HG03439 (cell line): Measurements from ENCODE around the gene EHD4.

ENCODE experiments used
- ATAC-seq: cut with Tn5 transposase; IDR thresholded peaks from one replicate; pipeline ENCODE4 v1.9.1; 2021; ENCODE audit warnings: mild to moderate bottlenecking, moderate library complexity; ENCODE audit not compliant: unreplicated experiment

The EHD4 gene

DNA sequence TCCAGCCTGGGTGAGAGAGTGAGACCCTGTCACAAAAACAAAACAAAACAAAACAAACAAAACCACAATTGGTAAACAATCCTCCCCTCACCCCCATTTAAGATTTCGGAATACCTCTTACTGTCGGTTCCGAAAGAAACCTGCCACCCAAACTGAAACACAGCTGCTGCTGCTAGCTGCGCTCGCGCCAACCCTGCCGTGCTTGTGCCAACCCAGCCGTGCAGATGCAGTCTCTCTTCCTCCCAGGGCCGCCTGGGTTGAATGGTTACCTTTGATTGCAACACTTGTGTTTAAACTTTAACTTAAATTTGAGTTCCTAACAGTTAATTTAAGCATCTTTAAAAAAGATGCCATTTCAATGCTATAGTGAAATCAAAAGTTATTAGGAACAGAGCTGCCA is 50.0 kb downstream of the EHD4 start:
- ATAC-seq: no peak

DNA sequence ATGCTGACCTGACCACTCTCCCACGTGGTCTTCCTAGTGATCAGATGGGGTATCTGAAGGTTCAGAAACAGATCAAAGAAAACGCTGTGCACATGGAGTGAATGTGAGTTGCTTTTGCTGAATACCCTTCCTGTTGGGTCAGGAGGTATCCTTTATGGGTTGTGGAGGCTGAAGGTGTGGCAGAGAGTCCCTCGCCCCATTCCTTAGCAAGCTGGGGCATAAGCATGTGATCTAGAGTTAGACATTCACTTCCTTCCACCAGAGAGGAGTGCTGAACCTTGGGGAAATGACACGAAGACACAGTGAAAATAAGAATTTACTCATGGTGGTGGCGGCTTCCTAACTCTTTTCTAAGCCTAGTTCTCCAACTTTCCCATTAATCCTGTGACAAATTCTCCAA is 50.7 kb downstream of the EHD4 start:
- no peak for ATAC-seq

DNA sequence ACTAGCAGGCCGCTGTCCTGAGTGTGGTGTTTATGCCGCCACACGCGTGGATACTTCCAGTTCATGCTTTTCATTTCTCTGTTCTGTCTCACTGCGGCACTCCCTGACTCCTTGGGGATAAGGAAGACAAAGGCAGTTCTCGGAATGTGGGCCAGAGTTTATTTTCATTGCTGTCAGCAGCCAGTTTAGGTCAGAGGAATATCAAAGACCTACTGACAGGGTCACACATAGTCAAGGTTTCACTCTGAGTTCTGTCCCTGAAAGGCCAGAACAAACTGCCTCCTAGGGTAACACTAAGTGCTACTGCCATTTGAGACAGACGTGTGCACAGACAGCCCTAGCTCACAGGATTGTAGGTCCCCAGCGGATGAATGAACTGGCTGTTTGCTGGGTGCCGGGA is 51.2 kb downstream of the EHD4 start:
- ATAC-seq: no peak

DNA sequence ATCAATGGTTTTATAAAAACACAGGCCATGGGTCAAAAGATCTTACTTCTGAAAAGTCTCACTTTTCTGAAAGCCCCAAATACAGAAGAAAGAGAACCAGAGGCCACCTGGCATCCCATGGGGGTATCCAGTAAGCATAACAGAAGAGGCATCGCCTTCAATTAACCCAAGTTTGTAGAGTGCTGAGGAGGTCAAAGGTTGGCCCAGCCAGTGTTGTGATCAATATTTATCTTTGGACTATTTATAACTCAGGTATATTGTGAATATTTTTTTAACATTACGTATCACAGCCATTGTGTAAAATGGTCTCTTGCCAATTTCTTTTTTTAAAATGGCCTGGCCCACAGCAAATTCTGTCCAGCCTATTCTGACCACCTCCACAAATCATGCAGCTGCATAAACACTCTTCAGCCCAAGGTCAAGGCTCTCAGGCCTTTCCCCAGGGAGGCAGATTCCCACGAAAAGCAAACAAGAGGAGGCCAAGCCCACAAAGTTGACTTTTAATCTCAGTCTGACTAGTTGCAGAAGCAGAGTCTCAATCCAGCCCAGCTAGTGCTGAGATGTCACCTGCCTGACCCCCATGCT is 52.3 kb downstream of the EHD4 start:
- ATAC-seq: no peak

DNA sequence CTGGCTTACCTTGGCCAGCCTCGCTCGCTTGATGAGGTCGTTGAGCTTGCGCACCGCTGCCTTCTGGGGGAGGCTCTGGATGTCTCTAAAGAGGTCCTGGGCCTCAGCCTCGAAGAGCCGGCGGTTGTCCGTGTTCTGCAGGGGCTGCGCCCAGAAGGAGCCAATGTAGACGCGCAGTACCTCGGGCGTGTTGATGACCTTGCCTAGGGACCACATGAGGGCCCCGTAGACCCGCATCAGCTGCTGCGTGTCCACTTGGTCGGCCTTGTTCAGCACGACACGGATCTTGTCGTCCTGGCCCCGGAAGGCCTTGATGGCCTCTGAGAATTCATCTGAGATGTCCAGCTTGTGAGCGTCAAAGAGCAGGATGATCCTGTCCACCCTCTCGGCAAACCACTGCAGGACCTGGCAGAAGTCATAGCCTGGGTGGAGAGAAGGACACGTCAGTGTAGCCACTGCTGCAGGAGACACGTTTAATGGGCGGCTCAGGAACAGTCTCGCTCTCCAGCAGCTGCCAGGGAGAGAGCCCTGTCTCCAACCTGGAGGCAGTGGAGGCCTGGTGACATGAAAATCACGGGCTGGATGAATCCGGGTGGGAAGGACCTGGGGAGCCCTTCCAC is 53.0 kb downstream of the EHD4 start:
- no peak for ATAC-seq

DNA sequence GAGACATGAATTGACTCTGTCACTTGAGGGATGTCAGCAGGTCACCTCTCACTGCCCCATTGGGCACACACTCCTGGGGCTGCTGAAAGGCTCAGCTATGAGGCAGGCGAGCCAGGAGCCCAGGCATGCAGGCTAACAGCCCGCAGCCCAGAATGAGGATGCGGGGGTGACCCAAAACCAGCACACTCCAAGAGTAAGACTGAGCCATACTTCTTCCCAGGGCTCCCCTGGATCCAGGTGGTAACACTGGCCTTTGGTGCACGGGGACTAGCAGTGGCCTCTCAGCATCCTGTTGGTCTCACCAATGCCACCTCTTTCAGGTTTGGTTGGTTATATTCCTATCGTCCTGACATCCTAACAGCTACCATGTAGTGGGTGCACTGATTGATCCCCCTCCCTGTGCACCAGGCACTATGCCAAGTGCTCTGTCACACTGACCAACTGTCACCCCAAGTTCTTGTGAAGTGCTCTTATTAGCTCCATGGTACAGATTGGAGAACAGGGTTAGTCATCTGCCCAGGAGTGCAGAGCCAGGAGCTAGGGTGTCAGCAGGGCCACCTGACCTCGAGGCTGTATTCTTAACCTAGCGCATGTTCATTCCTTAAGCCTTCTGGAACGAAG is 53.7 kb downstream of the EHD4 start:
- ATAC-seq: no peak

DNA sequence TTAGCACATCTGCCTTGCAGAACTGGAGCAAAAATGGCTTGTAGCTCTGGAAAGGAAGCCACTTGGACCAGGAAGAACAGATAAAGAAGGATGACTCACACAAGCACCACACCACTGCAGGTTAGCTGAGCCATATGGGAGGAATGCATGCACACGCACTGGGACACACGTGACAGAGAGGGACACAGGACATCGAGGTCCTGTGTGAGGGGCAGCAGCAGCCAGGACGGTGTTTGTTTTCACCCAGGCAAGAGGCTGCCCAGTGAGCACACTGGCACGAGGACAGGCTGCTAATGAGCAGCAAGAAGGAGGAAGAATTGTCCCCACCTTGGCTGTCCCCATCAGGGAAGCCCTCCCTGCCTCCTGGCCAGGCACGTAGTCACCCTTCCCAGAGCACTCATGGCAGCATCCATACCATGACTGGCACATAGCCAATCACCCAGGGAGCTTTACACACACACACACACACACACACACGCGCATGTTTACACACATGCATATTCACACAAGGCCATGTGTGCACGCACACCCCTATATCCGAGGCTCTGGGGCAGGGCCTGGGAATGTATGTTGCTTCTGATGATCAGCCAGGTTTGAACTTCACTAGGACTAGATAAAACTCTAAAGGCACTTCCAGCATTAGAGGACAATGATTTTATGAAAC is 54.5 kb downstream of the EHD4 start:
- no peak for ATAC-seq

DNA sequence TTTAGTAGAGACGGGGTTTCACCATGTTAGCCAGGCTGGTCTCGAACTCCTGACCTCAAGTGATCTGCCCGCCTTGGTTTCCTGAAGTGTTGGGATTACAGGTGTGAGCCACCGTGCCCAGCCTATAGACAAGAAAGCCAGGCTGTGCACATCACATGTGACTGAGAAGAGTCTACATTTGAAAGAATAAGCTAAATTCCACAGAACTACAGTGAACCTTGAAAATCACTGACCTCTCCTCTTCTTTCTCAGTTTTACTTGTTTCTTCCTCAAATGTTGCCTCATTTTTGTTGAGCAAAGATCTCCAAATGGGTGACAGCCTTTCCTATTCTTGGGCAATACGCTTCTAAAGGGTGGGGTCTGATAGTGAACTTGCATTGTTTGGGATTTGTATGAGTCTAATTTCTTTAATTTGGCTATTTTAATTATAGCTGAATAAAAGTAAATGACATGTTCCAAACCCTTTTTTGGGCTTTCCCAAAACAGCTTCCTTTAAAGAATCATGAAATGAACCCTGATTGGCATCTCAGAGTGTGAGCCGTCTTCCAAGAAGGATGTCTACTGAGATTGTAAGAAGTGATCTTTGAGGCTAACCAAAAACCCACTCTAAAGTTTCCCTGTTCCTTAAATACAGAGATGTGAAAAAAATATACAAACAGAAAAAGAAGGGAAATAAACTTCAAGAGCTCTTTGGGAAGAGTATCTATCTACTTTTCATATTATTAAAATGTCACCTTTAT is 56.9 kb downstream of the EHD4 start:
- no peak for ATAC-seq

DNA sequence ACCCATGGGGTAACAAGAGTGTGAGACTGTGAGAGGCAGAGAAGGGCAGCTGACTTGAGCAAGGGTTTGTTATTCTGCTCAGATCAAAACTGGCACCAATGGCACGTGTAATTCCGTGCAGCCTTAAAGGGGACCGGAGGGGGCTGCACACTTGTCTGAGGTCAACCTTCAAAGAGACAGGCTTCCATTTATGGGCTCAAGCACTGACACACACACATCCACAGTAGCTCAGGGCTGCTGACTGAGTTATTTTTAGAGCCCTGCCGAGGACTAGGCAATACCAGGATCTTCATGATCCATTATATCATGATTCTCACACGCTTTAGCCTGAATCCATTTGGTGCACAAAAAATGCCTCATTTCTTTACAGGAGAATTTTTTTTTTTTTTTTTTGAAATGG is 57.9 kb downstream of the EHD4 start:
- no peak for ATAC-seq

DNA sequence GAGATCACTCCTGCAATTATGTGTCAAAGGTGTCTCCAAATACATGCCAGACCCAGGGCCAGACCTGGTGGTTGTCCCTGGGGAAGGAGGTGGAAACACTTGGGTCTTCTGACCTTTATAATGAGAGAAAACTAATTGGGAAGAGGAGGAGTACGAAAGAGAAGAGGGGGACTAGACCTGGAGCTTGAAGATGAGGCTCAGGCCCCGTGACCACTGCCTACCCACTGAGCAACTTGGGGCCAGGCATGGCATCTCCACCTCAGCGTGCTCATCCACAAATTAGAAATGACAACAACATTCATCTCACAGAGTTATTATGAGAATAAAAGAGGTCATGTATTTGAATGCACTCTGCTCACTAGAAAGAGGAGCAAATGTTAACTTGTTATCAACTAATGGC is 59.1 kb downstream of the EHD4 start:
- ATAC-seq: no peak

DNA sequence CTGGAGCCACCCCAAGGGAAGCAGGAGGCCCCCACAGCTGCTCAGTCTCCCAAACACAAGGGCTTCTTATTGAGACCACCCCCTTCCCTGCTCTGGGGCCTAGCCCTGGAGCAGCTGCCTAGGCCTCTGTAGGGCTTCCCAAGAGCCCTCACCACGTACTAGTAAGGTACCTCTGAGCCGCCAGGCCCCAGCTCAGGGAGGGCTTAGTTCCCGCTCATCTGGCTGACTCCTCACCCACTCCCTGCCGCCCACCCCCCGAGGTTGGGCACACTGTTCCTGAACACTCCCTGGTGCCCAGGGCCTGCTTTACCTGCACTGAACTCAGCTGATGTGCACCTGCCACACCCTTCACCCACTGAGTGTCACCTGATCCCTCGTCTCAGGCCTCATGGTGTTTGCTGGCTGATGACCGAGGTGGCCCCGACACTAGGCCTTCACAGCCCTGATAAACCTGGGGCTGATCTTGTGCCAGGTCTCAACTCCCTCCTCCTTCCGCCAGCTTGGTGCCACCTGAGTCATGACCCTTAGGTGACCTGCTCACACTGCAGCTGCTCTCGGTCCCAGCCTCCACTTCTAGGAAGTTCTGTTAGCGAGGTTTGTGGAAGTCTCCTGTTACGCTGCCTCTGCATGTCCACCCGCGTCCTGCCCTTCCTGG is 60.5 kb downstream of the EHD4 start:
- no peak for ATAC-seq

DNA sequence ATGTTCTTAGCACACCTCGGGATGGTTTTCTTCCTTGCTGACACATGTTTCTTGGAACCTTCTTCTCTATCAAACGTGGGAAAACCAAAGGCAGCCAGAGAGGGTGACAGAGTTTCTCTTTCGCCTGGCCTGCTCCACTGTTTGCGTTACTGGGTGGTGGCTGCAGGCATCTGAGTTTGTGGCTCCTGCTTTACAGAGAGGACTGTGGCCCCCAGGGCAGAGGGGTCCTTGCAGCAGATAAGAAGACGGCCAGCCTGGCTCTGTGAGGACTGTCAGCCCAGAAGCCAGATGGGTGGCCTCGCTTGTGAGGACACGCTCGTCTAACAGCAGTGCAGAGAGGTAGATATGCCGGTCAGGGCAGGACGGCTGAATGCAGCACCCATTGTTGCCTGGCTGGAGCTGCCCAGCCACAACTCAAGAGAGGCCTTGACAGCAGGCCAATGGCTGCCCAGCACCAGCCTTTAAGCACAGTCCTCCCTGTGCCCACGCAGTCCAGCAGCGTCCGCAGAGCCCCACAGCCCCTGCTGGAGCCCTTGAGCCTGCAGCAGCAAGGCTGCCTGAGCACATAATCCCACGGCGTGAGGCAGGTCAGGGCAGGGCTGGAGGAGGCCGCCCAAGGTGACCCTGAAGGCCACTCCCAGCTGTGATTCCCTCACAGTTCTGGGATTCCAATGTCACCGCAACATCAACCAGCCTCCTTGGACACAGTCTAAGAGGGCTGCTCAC is 63.5 kb downstream of the EHD4 start:
- no peak for ATAC-seq

DNA sequence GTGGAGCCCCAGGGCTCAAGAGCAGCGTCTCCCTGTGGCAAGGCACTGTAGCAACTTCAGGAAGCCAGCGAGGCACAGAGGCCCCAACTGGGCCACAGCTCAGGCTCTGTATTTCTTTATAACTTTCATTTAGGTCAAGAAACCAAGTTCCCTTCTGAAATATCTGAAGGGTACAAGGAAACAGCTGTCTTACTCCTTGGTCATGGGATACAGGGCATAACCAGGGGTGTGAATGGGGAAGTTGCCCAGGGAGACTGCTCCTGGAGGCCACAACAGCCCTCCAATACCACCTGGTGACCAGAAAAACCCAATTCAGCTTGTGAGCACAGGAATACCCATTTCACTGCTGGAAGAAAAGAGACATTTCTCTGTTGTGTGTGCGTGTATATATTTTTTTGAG is 65.2 kb downstream of the EHD4 start:
- no peak for ATAC-seq

DNA sequence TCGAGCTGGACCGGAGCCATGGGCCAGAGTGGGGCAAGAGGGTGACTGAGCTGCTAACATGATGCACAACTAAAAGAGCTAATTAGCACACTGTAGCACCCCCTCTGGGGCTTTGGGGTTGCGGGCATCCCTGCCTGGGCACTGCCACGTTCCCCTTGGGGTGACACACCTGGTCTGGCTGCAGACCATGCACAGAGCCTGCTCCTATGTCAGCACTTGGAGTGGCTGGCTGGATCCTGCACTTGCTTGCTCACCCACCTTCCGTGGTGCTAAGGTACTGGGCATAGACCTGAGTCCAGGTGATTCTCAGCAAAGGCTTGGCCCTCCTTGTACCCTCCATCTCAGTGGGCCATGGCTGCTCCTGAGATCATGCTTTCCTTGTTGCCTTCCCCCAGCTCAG is 65.7 kb downstream of the EHD4 start:
- ATAC-seq: no peak

DNA sequence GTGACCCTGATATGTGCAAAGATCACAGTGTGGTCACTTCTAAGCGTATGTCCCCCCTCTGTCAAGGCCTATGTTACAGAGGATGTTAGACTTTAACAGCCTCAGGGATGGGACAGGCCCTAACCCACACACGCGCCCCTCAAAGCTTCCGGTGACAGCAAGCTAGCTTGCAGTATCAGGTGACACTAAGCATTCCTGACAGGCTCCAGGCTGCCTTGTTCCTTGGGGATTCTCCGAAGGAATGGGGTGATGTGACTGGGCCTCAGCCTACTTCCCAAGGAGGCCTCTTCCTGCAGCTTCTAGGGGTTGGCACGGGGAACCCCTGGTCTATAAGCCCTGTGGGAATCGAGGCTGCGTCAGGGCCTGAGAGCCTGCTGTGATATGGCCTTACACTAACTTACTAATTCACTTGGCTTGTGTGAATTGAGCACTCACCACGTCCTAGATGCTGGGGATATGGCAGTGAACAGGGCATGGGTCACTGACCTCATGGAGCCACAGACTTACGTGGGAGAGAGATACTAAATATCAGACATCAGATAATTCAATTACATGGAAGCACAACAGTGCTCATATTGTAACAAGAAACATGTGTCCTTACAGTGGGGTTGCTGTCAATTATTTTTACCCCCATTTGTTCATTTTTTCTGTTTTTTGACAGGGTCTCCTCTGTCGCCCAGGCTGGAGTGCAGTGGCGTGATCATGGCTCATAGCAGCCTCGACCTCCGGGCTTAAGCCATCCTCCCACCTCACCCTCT is 67.1 kb downstream of the EHD4 start:
- ATAC-seq: peak; percentile 23

DNA sequence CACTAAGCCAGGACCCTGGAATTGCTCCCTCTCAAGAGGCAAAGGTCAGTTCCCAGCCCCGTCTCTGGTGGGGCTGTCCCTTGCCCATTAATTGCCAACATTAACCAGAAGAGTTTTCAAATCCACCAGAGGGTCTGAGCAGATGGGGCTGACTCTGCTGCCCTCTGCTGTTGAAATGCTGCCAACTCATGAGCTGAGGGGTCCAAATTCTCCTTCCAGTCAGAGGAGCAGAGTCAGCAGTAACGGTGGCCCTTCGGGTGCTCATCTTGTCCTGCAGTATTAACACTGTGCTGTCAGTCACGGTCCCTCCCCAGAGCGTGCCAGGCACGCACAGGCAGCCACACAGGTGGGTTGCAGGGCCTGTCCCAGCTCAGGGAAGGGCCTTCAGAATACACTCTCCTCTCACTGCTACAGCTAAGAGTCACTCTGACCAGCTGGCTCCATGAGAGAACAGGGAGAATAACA is 67.8 kb downstream of the EHD4 start:
- ATAC-seq: peak; percentile 52

DNA sequence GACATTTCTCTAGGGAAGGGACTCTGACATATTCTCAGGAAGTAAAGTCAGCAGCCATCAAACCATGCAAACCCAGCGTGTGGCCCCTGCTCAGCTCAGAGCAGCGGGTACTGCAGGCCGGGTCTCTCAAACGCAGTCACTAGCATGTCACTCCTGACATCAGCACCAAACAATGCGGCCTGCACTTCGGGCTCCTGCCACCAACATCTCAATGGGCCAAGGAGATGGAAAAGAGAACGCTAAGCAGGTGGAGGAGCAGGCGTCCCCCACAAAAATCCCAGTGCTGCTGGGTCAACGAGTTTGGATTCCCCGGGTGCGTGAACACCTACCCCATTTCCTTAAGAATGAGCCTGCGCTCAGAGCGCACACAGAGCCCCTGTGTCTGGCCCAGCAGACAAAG is 68.6 kb downstream of the EHD4 start:
- no peak for ATAC-seq

DNA sequence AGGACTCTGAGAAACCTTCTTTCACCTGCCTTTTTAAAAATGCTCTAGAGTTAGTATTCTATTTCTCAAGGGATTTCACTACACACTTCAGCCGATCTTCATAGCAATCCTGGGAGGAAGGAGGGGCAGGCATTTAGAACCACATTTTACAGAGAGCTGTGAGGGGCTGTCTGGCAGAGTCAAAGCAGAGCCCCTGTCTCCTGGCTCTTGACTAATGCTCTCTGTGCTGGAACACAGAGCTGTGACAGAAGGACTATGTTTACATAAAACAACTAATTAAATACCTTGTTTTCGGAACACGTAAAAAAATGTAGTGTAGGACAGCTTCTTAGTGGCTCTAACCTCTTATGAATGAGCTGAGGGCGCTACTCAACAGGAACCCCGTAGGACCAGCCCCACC is 70.9 kb downstream of the EHD4 start:
- no peak for ATAC-seq

DNA sequence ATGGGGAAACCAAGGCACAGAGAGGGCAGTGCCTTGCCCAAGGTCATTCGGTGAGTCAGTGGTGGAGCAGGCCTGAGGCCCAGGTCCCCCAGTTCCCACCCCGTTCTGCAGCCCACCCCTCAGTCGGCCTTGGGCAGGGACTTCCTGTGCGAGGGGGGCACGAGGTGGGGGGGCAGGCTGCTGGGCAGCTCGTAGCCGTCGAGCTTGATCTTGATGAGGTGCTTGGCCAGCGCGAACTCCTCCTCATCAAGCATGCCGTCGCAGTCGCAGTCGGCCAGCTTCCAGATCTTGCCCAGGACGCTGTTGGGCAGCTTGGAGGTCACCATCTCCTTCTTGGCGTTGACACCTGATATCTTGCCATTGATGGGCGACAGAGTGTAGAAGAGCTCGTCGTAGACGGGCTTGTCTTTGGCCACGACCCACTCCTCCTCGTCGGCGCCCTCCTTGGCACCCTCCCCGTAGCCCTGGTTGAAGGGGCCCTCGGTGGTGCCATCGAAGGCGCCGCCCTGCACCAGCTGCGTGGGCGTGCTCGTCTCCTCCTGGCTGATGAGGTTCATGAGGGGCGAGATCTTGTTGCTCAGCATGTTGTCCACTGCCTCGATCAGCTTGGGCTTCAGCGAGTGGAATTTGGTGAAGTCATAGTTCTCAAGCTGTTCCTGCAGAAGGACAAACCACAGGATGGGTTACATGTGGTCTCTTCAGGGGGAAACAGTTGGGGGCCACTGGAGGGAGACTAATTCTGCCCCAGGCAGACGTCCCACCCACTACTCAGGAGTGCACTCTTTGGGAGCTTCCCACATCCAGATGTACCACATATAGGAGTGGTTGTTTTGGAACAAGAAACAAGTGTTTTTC is 71.6 kb downstream of the EHD4 start:
- no peak for ATAC-seq
